Coronary artery (tissue), 2 donors: Measurements from ENCODE around the gene JAKMIP1.

Experiments used
- DNase-seq: peaks from one replicate; pipeline ENCODE4 v3.0.0-alpha.2; 2017; ENCODE audit warnings: low spot score
- H3K27ac ChIP-seq, 2 donors: fragments of 200-600 bp; sonication (generic); one replicate each; pipeline ENCODE4 v1.5.1; 2016 to 2019
- H3K4me3 ChIP-seq: fragments of 200-600 bp; sonication (generic); 2 replicates; pipeline ENCODE4 v1.5.1; 2016; ENCODE audit warnings: mild to moderate bottlenecking, moderate library complexity
- TF ChIP-seq, protein P1 (sequence below): fragments of 200-600 bp; sonication (generic); IDR thresholded peaks from one replicate; pipeline ENCODE4 v1.5.1; 2019; ENCODE audit warnings: antibody characterized with exemption

JAKMIP1 gene

DNA sequence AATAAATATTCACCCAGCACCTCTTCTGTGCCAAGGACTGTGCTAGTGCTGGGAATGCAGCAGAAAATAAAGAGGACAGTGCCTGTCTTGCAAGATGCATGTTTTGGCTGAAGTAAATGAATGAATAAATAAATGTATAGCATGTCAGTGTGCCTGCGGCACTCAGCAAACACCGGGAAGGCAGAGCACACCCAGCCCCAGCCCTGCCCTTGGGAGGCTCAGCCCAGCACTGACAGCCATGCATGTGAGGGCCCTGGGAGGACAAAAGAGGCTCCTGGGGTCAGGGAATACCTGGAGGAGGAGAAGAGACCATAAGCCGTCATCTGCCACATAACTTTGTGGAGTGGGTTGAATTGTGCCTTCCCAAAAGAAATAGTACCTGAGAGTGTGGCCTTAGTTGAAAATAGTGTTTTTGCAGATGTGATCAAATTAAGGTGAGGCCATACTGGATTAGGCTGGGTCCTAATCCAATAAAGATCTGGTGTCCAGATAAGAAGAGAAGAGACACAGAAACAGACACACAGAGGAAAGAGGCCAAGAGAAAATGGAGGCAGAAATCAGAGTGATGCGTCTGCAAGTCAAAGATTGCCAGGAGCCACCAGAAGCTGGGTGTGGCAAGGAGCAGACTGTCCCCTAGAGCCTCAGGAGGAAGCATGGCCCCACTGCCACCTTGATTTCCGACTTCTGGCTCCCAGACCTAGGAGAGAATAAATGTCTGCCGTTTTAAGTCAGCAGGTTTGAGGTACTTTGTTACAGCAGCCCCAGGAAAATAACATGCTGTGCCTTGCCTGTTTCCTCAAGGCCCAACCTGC, 198.5 kb downstream of the JAKMIP1 start:
- TF ChIP-seq, protein P1, sequence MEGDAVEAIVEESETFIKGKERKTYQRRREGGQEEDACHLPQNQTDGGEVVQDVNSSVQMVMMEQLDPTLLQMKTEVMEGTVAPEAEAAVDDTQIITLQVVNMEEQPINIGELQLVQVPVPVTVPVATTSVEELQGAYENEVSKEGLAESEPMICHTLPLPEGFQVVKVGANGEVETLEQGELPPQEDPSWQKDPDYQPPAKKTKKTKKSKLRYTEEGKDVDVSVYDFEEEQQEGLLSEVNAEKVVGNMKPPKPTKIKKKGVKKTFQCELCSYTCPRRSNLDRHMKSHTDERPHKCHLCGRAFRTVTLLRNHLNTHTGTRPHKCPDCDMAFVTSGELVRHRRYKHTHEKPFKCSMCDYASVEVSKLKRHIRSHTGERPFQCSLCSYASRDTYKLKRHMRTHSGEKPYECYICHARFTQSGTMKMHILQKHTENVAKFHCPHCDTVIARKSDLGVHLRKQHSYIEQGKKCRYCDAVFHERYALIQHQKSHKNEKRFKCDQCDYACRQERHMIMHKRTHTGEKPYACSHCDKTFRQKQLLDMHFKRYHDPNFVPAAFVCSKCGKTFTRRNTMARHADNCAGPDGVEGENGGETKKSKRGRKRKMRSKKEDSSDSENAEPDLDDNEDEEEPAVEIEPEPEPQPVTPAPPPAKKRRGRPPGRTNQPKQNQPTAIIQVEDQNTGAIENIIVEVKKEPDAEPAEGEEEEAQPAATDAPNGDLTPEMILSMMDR: no peak
- H3K27ac ChIP-seq: no peak overlapping the region
- peak; percentile 17 for DNase-seq
- no peak overlapping the region for H3K4me3 ChIP-seq

DNA sequence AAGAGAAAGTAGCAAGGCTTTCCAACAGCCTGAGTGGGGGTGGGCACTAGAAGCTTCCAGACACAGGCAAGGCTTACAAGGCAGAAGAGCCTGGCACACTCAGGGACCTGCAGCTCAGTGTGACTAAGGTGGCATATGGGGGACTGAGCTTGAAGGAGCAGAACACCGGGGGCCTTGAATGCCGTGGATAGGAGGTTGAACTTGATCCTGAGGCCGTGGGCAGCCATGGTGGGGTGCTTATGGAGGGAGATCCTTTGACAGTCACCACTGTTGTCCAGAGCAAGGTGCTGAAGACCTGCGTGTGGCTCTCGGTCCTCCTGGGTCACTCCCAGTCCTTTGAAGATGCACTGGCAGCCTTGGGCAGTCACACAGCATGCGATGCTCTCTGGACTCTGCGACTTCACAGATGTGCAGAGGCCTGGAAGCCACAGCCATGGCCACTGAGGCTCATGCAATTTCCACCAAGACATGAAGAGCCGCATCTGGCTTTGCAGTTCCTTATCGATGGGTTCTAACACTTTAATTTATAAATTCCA, 200.5 kb downstream of the JAKMIP1 start:
- no peak for DNase-seq
- TF ChIP-seq, protein P1: no peak
- H3K4me3 ChIP-seq: no peak overlapping the region
- H3K27ac ChIP-seq: no peak overlapping the region

DNA sequence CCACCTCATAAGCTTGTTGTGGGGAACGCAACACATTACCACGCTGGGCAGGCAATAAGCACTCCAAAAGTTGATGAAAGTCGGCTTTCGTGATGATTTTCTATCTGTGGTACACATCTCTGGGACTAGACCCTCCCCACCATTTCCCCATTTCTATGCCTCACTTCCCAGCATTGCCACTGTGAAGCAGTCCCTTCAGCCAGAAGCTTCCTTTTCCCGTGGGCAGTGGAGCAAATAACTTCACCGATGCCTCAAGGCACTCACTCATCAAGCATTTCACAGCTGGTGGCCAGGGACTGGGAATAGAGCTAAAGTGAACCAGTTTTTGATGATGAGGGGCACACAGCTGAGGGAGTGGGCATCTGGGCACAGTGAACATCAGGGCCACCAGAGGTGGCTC, 201.0 kb downstream of the JAKMIP1 start:
- no peak for DNase-seq
- no peak overlapping the region for H3K27ac ChIP-seq
- H3K4me3 ChIP-seq: no peak overlapping the region
- TF ChIP-seq, protein P1: no peak

DNA sequence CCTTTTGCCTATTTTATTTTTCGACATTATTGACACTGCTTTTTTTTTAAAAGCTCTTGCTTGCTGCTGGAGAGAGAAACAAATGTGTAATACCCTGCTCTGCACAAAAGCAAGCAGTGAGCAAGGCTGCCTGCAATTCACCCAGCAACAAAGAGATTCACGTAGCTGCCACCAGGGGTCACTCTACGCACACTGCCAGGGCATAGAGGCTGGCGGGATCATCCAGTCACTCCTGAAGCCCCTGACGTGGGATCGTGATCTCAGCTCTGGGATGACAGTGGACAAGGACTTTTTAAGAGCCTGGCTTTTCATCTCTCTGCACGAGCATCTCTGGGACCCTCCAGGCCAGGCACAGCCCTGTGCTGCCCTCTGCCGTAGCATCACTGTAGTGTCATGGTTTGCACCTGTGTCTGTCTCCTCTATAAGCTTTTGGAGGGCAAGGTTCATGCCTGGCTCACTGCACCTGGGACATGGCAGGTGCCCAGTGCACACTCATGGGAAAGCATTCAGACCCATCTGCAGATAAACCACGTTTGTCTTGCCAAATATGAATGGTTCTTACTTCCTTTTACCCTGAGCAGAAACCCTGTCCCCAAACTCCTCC, 201.9 kb downstream of the JAKMIP1 start:
- no peak overlapping the region for H3K4me3 ChIP-seq
- DNase-seq: no peak
- TF ChIP-seq, protein P1: peak; percentile 60
- H3K27ac ChIP-seq: no peak overlapping the region

DNA sequence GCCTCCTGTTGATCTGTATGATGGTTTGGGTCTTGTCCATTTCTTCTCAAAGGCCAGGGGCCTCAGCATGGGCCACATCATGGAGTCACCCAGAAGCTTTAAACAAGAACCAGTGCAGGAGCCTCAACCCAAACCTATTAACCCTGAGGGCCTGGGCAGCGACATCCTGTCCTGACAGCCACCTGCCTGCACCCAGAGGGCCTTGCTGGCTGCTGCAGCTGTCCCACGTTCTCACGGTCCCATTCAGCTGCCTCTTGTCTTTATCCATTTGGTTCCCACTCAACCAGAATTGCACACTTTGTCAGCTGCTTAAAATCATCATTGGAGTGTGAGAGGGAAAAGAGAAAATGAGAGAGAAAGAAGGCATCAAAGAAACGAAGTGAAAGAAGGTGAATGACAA, 203.7 kb downstream of the JAKMIP1 start:
- TF ChIP-seq, protein P1: no peak
- DNase-seq: no peak
- no peak overlapping the region for H3K27ac ChIP-seq
- H3K4me3 ChIP-seq: no peak overlapping the region

DNA sequence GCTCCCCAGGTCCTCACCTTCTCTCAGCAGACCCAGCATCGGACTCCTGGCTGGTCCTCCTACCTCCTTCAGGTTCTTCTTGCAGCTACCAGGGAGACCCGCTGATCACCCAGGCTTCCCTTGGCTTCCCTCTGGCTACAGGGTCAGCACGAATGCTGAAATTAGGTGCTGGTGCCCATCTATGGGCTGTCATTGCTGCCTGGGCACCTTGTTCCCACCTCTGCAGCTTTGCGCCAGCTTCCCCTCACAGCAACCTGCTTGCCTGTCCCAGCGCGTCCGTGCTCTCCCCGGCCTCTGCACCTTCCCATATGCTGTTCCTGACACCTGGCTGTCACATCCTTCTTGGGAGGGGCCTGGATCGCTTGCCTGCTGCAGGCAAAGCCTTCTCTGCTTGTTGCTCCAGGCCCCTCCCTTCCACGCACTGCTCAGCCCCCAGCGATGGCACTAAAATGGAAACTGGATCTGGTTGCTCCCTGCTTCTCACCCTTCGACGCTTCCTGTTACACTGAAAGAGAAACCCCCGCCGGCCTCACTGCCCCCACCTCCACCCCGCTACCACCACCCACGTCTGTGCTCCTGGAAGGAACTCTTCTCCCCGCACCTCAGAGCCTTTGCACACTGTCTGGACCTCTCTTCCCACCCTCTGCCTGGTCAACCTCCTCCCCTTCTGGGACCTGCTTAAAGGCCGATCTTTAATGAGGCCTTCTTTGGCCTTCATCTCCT, 204.3 kb downstream of the JAKMIP1 start:
- DNase-seq: peak; percentile 57
- TF ChIP-seq, protein P1: no peak
- Histone ChIP-seq H3K27ac (no peak overlapping the region), H3K4me3 (no peak overlapping the region)
